Astrocyte of the cerebellum (primary cell): ENCODE data around the gene KLHL2.
"Not testable (repeated sequence)": the region's sequence is repeated elsewhere in the genome, so short reads cannot be mapped to it uniquely, and the experiment has no call there.

Source experiments
- DNase-seq: peaks from one replicate; pipeline ENCODE4 v3.0.0-alpha.2; 2011; ENCODE audit warnings: low read depth
- H3K4me3 ChIP-seq: 2 replicates; pipeline ENCODE4 v1.5.1; 2011; ENCODE audit warnings: mild to moderate bottlenecking, low read depth, low read length, moderate library complexity
- CTCF ChIP-seq: IDR thresholded peaks from 2 replicates; pipeline ENCODE4 v1.5.1; 2012; ENCODE audit warnings: low read length, low read depth, moderate library complexity, mild to moderate bottlenecking; ENCODE audit errors: missing control alignments
- in situ Hi-C: cut with HindIII; loops from 2 replicates; pipeline ENCODE4 v1.10.0; 2017; ENCODE audit warnings: low sequenced_read_pairs

Gene KLHL2

GRCh38 chr4:165207431-165208220 lies at the start of gene KLHL2:
TSS of gene KLHL2 (plus strand) at chr4:165207561. CDS start at chr4:165207877, 316 bp downstream.
- peak within 1 kb of the TSS; percentile 83 for H3K4me3 ChIP-seq
- TF ChIP-seq CTCF, result no peak
- no peak for DNase-seq
- in situ Hi-C loops, result loop anchor here (10.0 kb wide), 1 partner anchor 73 kb away; no protein-coding TSS in a partner anchor

GRCh38 chr4:165158762-165159161 lies 48.6 kb upstream of the KLHL2 start:
- no peak for TF ChIP-seq CTCF
- no peak for DNase-seq
- no peak overlapping the region for H3K4me3 ChIP-seq
- in situ Hi-C loops, result no loop called here

- no peak overlapping the region for H3K4me3 ChIP-seq
- no peak for TF ChIP-seq CTCF
- no peak for DNase-seq
- in situ Hi-C loops, result no loop called here
These were observed 43.1 kb upstream of the KLHL2 start for GRCh38 chr4:165164257-165164656.

- in situ Hi-C loops, DNase-seq, H3K4me3 ChIP-seq: not testable (repeated sequence)
These were observed 40.5 kb upstream of the KLHL2 start for GRCh38 chr4:165166872-165167271.

- in situ Hi-C loops, result no loop called here
- DNase-seq, result no peak
- no peak overlapping the region for H3K4me3 ChIP-seq
- TF ChIP-seq CTCF, result no peak
These were observed 39.7 kb upstream of the KLHL2 start for GRCh38 chr4:165167650-165168049.

- H3K4me3 ChIP-seq, result no peak overlapping the region
- no peak for DNase-seq
- in situ Hi-C loops, result no loop called here
- TF ChIP-seq CTCF, result no peak
These were observed 36.5 kb upstream of the KLHL2 start for GRCh38 chr4:165170819-165171218.

- DNase-seq, in situ Hi-C loops, H3K4me3 ChIP-seq: not testable (repeated sequence)
These were observed 31.9 kb upstream of the KLHL2 start for GRCh38 chr4:165175470-165175869.
